Occipital lobe (tissue), 2 donors: ENCODE results near the gene BEND2. TPM values are rescaled to one million over a fixed set of nuclear protein-coding genes. Genes with fewer than 3 reads are reported as not detected.

ENCODE experiments used
- DNase-seq: peaks from one replicate; lab custom pipeline; 2025; lab: John Stamatoyannopoulos, UW
- total RNA-seq: library from RNA; depleted of rRNA; stranded (reverse); fragments of >200 nt; gene quantifications from one replicate; pipeline ENCODE4 v1.2.3, GENCODE V29; 2014

BEND2 gene
- total RNA-seq, 1 donor from 2014 or later = under 0.01 TPM

- no peak for DNase-seq
These were observed 74.7 kb downstream of the BEND2 start for GRCh38 chrX:18146009-18146408.

GRCh38 chrX:18136816-18137215, 83.9 kb downstream of the BEND2 start:
- no peak for DNase-seq

- DNase-seq = no peak
These were observed 87.1 kb downstream of the BEND2 start for GRCh38 chrX:18133605-18134004.

GRCh38 chrX:18129690-18130089, 91.0 kb downstream of the BEND2 start:
- no peak for DNase-seq

GRCh38 chrX:18126971-18127370, 93.7 kb downstream of the BEND2 start:
- no peak for DNase-seq

- no peak for DNase-seq
These were observed 100.8 kb downstream of the BEND2 start for GRCh38 chrX:18119856-18120255.

Other genes with a start within 250 kb of the BEND2 start
- 15.0 TPM for gene SCML2, start 133.8 kb upstream of the BEND2 start, total RNA-seq
- gene CDKL5, start 204.7 kb upstream of the BEND2 start, total RNA-seq = 75.0 TPM